ENCODE results near the gene PIK3CD. TPM values are rescaled to one million over a fixed set of nuclear protein-coding genes. Genes with fewer than 3 reads are reported as not detected.
"Not testable (repeated sequence)": the region's sequence is repeated elsewhere in the genome, so short reads cannot be mapped to it uniquely, and the experiment has no call there.

PIK3CD gene
- total RNA-seq, 6 experiments from 2014 or later, result 7.3 to 14.6 (median 9.2) TPM

DNA sequence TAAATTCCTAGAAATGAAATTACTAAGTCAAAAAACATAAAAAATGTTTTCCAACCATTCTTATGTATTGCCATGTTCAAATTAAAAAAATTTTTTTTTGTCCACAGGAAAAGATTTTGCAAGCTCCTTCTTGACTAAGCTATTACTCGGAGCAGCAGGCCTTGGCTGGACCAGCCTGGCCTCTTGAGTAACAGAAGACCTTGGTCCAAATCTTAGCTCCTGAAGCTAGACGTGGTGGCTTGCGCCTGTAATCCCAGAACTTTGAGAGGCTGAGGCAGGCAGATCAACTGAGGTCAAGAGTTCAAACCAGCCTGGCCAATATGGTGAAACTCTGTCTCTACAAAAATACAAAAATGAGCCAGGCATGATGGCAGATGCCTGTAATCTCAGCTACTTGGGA, 94.7 kb downstream of the PIK3CD start:
- Mint-ChIP-seq H3K4me3 (no peak overlapping the region), H3K9me3 (no peaks in the 10 kb centered on the region), H3K4me1 (ENCODE audit: low read depth) (no peaks in the 10 kb centered on the region), H3K27ac (no peak overlapping the region), H3K27me3 (ENCODE audit: insufficient read depth) (no peaks in the 10 kb centered on the region; the same call in 1 of the 2 replicates), H3K36me3 (ENCODE audit: low read depth) (peaks cover 14% of the 10 kb centered on the region)
- no peak for DNase-seq
- TF ChIP-seq, protein P1, sequence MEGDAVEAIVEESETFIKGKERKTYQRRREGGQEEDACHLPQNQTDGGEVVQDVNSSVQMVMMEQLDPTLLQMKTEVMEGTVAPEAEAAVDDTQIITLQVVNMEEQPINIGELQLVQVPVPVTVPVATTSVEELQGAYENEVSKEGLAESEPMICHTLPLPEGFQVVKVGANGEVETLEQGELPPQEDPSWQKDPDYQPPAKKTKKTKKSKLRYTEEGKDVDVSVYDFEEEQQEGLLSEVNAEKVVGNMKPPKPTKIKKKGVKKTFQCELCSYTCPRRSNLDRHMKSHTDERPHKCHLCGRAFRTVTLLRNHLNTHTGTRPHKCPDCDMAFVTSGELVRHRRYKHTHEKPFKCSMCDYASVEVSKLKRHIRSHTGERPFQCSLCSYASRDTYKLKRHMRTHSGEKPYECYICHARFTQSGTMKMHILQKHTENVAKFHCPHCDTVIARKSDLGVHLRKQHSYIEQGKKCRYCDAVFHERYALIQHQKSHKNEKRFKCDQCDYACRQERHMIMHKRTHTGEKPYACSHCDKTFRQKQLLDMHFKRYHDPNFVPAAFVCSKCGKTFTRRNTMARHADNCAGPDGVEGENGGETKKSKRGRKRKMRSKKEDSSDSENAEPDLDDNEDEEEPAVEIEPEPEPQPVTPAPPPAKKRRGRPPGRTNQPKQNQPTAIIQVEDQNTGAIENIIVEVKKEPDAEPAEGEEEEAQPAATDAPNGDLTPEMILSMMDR (IDR thresholded peaks at IDR 0.05), result no peak

DNA sequence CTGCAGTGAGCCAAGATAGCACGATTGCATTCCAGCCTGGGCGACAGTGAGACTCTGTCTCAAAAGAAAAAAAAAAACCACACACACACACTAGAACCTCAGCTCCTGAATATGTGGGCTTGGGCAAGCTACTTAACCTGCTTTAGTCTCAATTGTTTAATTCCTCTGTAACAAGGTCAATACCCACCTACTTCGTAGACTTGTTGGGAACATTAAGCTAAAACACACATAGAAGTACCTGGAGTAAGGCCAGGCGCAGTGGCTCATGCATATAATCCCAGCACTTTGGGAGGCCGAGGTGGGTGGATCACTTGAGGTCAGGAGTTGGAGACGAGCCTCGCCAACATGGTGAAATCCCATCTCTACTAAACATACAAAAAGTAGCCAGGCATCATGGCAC, 95.1 kb downstream of the PIK3CD start:
- H3K27ac Mint-ChIP-seq, result no peak overlapping the region
- no peaks in the 10 kb centered on the region for H3K4me1 Mint-ChIP-seq (ENCODE audit: low read depth)
- no peak for DNase-seq
- peaks cover 18% of the 10 kb centered on the region for H3K36me3 Mint-ChIP-seq (ENCODE audit: low read depth)
- TF ChIP-seq, protein P1 (IDR thresholded peaks at IDR 0.05), result no peak
- H3K27me3 Mint-ChIP-seq (ENCODE audit: insufficient read depth), result no peaks in the 10 kb centered on the region; the same call in 1 of the 2 replicates
- no peaks in the 10 kb centered on the region for H3K9me3 Mint-ChIP-seq
- no peak overlapping the region for H3K4me3 Mint-ChIP-seq

DNA sequence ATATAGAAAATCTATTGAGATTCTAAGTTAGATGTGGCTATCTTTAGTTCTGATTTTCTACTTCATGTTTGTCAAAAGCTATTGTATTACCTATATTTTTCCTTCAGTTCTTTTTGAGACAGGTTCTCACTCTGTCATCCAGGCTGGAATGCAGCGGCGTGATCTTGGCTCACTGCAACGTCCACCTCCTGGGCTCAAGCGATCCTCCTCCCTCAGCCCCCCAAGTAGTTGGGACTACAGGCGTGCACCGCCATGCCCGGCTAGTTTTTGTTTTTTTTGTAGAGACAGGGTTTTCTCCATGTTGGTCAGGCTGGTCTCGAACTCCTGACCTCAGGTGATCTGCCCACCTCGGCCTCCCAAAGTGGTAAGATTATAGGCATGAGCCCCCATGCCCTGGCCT, 96.9 kb downstream of the PIK3CD start:
- H3K4me1 Mint-ChIP-seq (ENCODE audit: low read depth); H3K27me3 Mint-ChIP-seq (ENCODE audit: insufficient read depth); H3K27ac Mint-ChIP-seq; H3K9me3 Mint-ChIP-seq; DNase-seq; H3K4me3 Mint-ChIP-seq: not testable (repeated sequence)
- peaks cover 13% of the 10 kb centered on the region for H3K36me3 Mint-ChIP-seq (ENCODE audit: low read depth)

DNA sequence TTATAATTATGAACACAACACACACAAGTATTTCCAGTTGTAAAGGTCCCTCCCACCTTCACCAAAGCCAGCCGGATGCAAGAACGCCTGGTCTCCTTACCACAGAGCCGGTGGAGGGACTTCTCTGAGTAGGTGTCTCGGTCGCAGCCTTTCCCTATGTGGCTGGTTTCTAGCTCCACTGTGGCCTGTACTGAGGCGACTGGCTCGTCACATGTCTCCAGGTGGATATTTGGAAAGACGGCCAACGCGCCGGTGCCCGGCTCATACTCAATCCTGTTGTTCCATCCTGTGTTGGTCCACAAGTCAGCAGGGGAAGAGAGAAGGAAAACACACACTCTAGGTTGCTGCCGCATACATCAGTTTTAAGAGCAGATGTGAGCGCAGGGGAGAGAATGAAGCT, 97.8 kb downstream of the PIK3CD start:
- DNase-seq, result no peak
- Mint-ChIP-seq H3K9me3 (no peaks in the 10 kb centered on the region), H3K27ac (no peak overlapping the region), H3K4me1 (ENCODE audit: low read depth) (peaks cover 8% of the 10 kb centered on the region), H3K4me3 (no peak overlapping the region), H3K36me3 (ENCODE audit: low read depth) (peaks cover 13% of the 10 kb centered on the region), H3K27me3 (ENCODE audit: insufficient read depth) (no peaks in the 10 kb centered on the region)
- TF ChIP-seq, protein P1 (IDR thresholded peaks at IDR 0.05), result no peak

- Mint-ChIP-seq H3K4me1 (ENCODE audit: low read depth) (peaks cover 21% of the 10 kb centered on the region), H3K4me3 (no peak overlapping the region), H3K27me3 (ENCODE audit: insufficient read depth) (no peaks in the 10 kb centered on the region), H3K27ac (no peak overlapping the region), H3K36me3 (ENCODE audit: low read depth) (peaks cover 13% of the 10 kb centered on the region), H3K9me3 (no peaks in the 10 kb centered on the region)
- no peak for DNase-seq
- TF ChIP-seq, protein P1 (IDR thresholded peaks at IDR 0.05), result no peak
Observed at GRCh38 chr1:9751971-9752370, 100.4 kb downstream of the PIK3CD start.

- Mint-ChIP-seq H3K36me3 (ENCODE audit: low read depth) (peaks cover 13% of the 10 kb centered on the region), H3K4me1 (ENCODE audit: low read depth) (peaks cover 21% of the 10 kb centered on the region), H3K9me3 (no peaks in the 10 kb centered on the region), H3K4me3 (no peak overlapping the region), H3K27me3 (ENCODE audit: insufficient read depth) (no peaks in the 10 kb centered on the region), H3K27ac (no peak overlapping the region)
- TF ChIP-seq, protein P1 (IDR thresholded peaks at IDR 0.05), result no peak
- peak; percentile 68 for DNase-seq
Observed at GRCh38 chr1:9753121-9753531, 101.6 kb downstream of the PIK3CD start.

All from HFFc6 (cell line).